ENCODE data around the gene CIB4. TPM values are rescaled to one million over a fixed set of nuclear protein-coding genes. Genes with fewer than 3 reads are reported as not detected.

Gene CIB4
- total and polyA plus RNA-seq, 2 of the 4 experiments (the other 2 are of a cell fraction), result not detected

GRCh38 chr2:26532301-26533250, 108.6 kb downstream of the CIB4 start:
- dilution Hi-C loops (cut with HindIII; ENCODE audit: low sequenced_read_pairs, unreplicated experiment), result no loop called here
- no peaks in the 10 kb centered on the region for H3K9me1 ChIP-seq (ENCODE audit: insufficient read depth, low read length)
- no peak overlapping the region for H3K18ac ChIP-seq (ENCODE audit: low read depth, low read length)
- H3K79me1 ChIP-seq (ENCODE audit: low read depth in 1 of 2, low read length in 2 of 2), result no peaks in the 10 kb centered on the region
- no peak overlapping the region for H3K27ac ChIP-seq (ENCODE audit: insufficient read depth, low read length)
- H3K27me3 ChIP-seq (ENCODE audit: control insufficient read depth, insufficient read depth, low read length), result peaks cover 59% of the 10 kb centered on the region
- no peak overlapping the region for H2BK120ac ChIP-seq (ENCODE audit: low read depth, low read length)
- no peak overlapping the region for H4K8ac ChIP-seq (ENCODE audit: low read depth in 2 of 2, low read length in 2 of 2)
- H3K9me3 ChIP-seq (ENCODE audit: control insufficient read depth, insufficient read depth, low read length), result no peaks in the 10 kb centered on the region
- no peak overlapping the region for H2AK5ac ChIP-seq (ENCODE audit: low read depth, low read length)
- ATAC-seq (ENCODE audit: low read depth) (no peak), DNase-seq (no peak)
- H3K4me1 ChIP-seq (ENCODE audit: control insufficient read depth, insufficient read depth, low read length), result no peaks in the 10 kb centered on the region
- H2BK5ac ChIP-seq (ENCODE audit: low read depth, low read length, poor library complexity, severe bottlenecking), result no peak overlapping the region
- no peak overlapping the region for H2AK9ac ChIP-seq (replicated peaks; ENCODE audit: low read depth, low read length, poor library complexity)
- CTCF ChIA-PET, result no interaction called here
- intact Hi-C loops (cut with micrococcal nuclease), result no loop called here
- no peak overlapping the region for H3K4me3 ChIP-seq (ENCODE audit: insufficient read depth, low read depth, low read length)
- BruUV-seq (replicated peaks), result no TSS peak
- no peak overlapping the region for H4K5ac ChIP-seq (ENCODE audit: low read depth, low read length)
- no peak overlapping the region for H2BK20ac ChIP-seq (ENCODE audit: low read depth, low read length)
- POLR2A ChIA-PET (ENCODE audit: unreplicated experiment), result no interaction called here
- no peak overlapping the region for H2BK15ac ChIP-seq (ENCODE audit: low read depth, low read length)
- H3K23ac ChIP-seq (ENCODE audit: low read depth, low read length), result no peak overlapping the region
- H3K4me2 ChIP-seq (ENCODE audit: low read depth, low read length), result no peak overlapping the region
- H4K20me1 ChIP-seq (ENCODE audit: insufficient read depth, low read length), result no peaks in the 10 kb centered on the region
- no peak overlapping the region for H3K14ac ChIP-seq (replicated peaks; ENCODE audit: low read depth, low read length)
- 69% methylated on average over 4 of the region's 12 CpGs; no CpG with 5 or more reads in 1 of the 2 experiments for WGBS, 2 experiments (ENCODE audit: extremely low coverage in 2 of 2, insufficient read length in 1 of 2)
- no peak overlapping the region for H4K91ac ChIP-seq (ENCODE audit: insufficient read depth, low read depth, low read length)
- H3K9ac ChIP-seq (ENCODE audit: low read depth, low read length), result no peak overlapping the region
- no peaks in the 10 kb centered on the region for H3K36me3 ChIP-seq (ENCODE audit: control insufficient read depth, insufficient read depth, low read length)
- no peak overlapping the region for H2AFZ ChIP-seq (replicated peaks; ENCODE audit: low read length, poor library complexity)
- no peak overlapping the region for H3K4ac ChIP-seq (ENCODE audit: low read depth, low read length)
- in situ Hi-C loops (cut with MboI; ENCODE audit: low sequenced_read_pairs), result no loop called here
- TF ChIP-seq FOS (IDR thresholded peaks at IDR 0.05; ENCODE audit: low read depth, low read length) (no peak), MAFK (IDR thresholded peaks at IDR 0.05; ENCODE audit: low read depth, low read length) (no peak), RFX5 (IDR thresholded peaks at IDR 0.05; ENCODE audit: low read depth, low read length) (no peak), SMC3 (IDR thresholded peaks at IDR 0.05; ENCODE audit: low read depth, low read length) (no peak), USF2 (IDR thresholded peaks at IDR 0.05; ENCODE audit: low read depth, low read length) (no peak), MXI1 (IDR thresholded peaks at IDR 0.05; ENCODE audit: borderline replicate concordance, low read depth, low read length) (no peak), NFE2L2 (IDR thresholded peaks at IDR 0.05; ENCODE audit: low read depth, low read length) (no peak), MAZ (IDR thresholded peaks at IDR 0.05; ENCODE audit: borderline replicate concordance, low read depth, low read length) (no peak), ELK1 (IDR thresholded peaks at IDR 0.05; ENCODE audit: borderline replicate concordance, low read depth, low read length) (no peak), RAD21 (IDR thresholded peaks at IDR 0.05; ENCODE audit: low read length) (no peak), CTCF (conservative IDR thresholded peaks at IDR 0.05; ENCODE audit: low read depth, low read length) (no peak), BHLHE40 (IDR thresholded peaks at IDR 0.05; ENCODE audit: low read depth, low read length) (no peak), CHD1 (IDR thresholded peaks at IDR 0.05; ENCODE audit: low read depth, low read length) (no peak), POLR2A (IDR thresholded peaks at IDR 0.05; ENCODE audit: low read depth, low read length) (no peak)
- no peak overlapping the region for H3K56ac ChIP-seq (ENCODE audit: extremely low read depth, insufficient read depth, low read length)

All from IMR-90 (cell line).